HL-60 (cell line): ENCODE results near the gene PTPRG.

Experiments used
- CTCF ChIP-seq: IDR thresholded peaks from one replicate; pipeline ENCODE4 v1.5.1; 2011; ENCODE audit warnings: low read length, control low read depth, inconsistent platforms; ENCODE audit not compliant: insufficient read depth
- POLR2AphosphoS5 ChIP-seq: IDR thresholded peaks from 2 replicates; pipeline ENCODE4 v1.6.1; 2012; ENCODE audit warnings: low read depth

- no peak for TF ChIP-seq CTCF
- TF ChIP-seq POLR2AphosphoS5 = no peak
These were observed 315.4 kb downstream of the PTPRG start for GRCh38 chr3:61876797-61877196.
